ENCODE results near the gene IBA57.
"Not testable (repeated sequence)": the region's sequence is repeated elsewhere in the genome, so short reads cannot be mapped to it uniquely, and the experiment has no call there.

The IBA57 gene

GRCh38 chr1:228172591-228173527, 7.3 kb downstream of the IBA57 start:
- Histone ChIP-seq H3K36me3 (ENCODE audit: insufficient read depth) (no peaks in the 10 kb centered on the region), H4K20me1 (ENCODE audit: insufficient read depth) (no peaks in the 10 kb centered on the region), H3K27ac (no peak overlapping the region), H2AFZ (ENCODE audit: low read depth) (no peak overlapping the region), H3K4me3 (IDR thresholded peaks at IDR 0.05; ENCODE audit: insufficient read depth, low read depth, low read length) (no peak overlapping the region), H3K27me3 (ENCODE audit: insufficient read depth, low read depth) (no peaks in the 10 kb centered on the region), H3K4me2 (no peak overlapping the region), H3K9ac (no peak overlapping the region), H3K4me1 (ENCODE audit: low read depth, poor library complexity, severe bottlenecking) (no peaks in the 10 kb centered on the region), H3K79me2 (ENCODE audit: insufficient read depth, low read depth) (no peaks in the 10 kb centered on the region)
- TF ChIP-seq CTCF (conservative IDR thresholded peaks at IDR 0.05; ENCODE audit: low read depth, low read length) = no peak

DNA sequence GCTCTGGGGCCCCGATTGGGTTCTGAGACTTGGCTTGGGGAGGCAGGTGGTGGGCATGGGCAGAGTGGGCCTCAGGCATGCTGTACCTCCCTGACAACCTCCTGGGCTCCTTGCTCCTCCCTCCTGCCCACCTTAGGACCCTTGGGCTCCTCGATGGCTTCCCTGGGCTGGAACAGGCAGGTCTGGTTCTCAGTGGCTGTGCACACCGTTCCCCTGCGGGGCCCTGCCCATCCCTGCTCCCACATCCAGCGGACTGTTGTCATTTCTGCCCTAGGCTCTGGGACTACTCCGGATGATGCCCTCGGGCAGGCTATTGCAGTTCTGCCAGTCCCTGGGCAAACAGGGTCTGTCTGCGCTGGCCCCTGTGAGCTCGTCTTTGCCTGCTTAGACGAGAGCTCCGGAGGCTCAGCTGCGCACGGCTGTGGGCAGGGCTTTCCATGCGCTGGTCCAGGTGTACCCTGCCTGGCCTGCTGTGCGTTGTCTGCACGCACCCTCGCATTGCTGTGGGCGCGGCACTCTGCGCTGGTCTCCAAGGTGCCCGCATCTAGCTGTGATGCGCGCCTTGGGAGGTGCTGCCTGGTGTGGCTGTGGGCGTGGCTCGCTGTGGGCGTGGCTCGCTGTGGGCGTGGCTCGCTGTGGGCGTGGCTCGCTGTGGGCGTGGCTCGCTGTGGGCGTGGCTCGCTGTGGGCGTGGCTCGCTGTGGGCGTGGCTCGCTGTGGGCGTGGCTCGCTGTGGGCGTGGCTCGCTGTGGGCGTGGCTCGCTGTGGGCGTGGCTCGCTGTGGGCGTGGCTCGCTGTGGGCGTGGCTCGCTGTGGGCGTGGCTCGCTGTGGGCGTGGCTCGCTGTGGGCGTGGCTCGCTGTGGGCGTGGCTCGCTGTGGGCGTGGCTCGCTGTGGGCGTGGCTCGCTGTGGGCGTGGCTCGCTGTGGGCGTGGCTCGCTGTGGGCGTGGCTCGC, 8.2 kb downstream of the IBA57 start:
- H3K4me1 ChIP-seq (ENCODE audit: low read depth, poor library complexity, severe bottlenecking); H3K9ac ChIP-seq; H4K20me1 ChIP-seq (ENCODE audit: insufficient read depth); H3K27me3 ChIP-seq (ENCODE audit: insufficient read depth, low read depth); H3K4me3 ChIP-seq (IDR thresholded peaks at IDR 0.05; ENCODE audit: insufficient read depth, low read depth, low read length); H3K4me2 ChIP-seq; H3K36me3 ChIP-seq (ENCODE audit: insufficient read depth); H3K79me2 ChIP-seq (ENCODE audit: insufficient read depth, low read depth); H3K27ac ChIP-seq; H2AFZ ChIP-seq (ENCODE audit: low read depth): not testable (repeated sequence)

- H2AFZ ChIP-seq (ENCODE audit: low read depth) = no peak overlapping the region
- H3K27ac ChIP-seq = no peak overlapping the region
- no peak for TF ChIP-seq CTCF (conservative IDR thresholded peaks at IDR 0.05; ENCODE audit: low read depth, low read length)
- H3K27me3 ChIP-seq (ENCODE audit: insufficient read depth, low read depth) = no peaks in the 10 kb centered on the region
- no peak overlapping the region for H3K4me3 ChIP-seq (IDR thresholded peaks at IDR 0.05; ENCODE audit: insufficient read depth, low read depth, low read length)
- no peaks in the 10 kb centered on the region for H3K79me2 ChIP-seq (ENCODE audit: insufficient read depth, low read depth)
- H3K9ac ChIP-seq = no peak overlapping the region
- H3K4me2 ChIP-seq = no peak overlapping the region
- H3K4me1 ChIP-seq (ENCODE audit: low read depth, poor library complexity, severe bottlenecking) = no peaks in the 10 kb centered on the region
- no peaks in the 10 kb centered on the region for H3K36me3 ChIP-seq (ENCODE audit: insufficient read depth)
- H4K20me1 ChIP-seq (ENCODE audit: insufficient read depth) = no peaks in the 10 kb centered on the region
These were observed 9.1 kb downstream of the IBA57 start for GRCh38 chr1:228174482-228175315.

DNA sequence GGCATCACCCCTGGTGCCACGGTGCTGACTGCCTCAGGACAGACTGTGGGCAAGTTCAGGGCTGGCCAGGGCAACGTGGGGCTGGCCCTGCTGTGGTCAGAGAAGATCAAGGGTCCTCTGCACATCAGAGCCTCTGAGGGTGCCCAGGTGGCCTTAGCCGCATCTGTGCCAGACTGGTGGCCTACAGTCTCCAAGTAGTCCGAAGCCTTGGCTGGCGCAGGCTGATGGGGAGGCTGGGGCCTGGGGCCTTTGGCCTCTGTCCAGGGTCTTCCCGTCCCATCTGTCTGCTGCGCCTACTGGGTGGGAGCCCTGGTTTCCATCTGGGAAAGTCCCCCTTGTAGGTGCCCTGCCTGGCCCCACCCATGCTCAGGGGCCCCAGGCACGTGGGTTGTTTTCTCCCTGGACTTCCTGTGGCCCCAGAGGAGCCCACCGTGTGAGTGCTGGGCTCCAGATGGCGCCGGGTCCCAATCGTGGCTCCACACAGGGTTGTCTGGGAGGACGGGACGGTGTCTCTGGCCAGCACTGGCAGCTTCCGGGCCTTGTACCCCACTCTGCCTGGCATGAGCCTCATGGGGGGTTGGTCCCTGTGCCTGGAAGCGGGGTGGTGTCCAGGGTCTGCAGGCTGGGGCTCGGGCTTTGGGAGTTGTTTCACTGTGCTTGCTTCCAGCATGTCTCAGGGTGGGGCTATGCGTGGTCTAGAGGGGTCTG, 9.9 kb downstream of the IBA57 start:
- no peak overlapping the region for H3K4me2 ChIP-seq
- no peak overlapping the region for H2AFZ ChIP-seq (ENCODE audit: low read depth)
- H3K4me3 ChIP-seq (IDR thresholded peaks at IDR 0.05; ENCODE audit: insufficient read depth, low read depth, low read length) = no peak overlapping the region
- no peak overlapping the region for H3K9ac ChIP-seq
- no peaks in the 10 kb centered on the region for H3K36me3 ChIP-seq (ENCODE audit: insufficient read depth)
- H3K79me2 ChIP-seq (ENCODE audit: insufficient read depth, low read depth) = no peaks in the 10 kb centered on the region
- no peaks in the 10 kb centered on the region for H3K27me3 ChIP-seq (ENCODE audit: insufficient read depth, low read depth)
- H3K4me1 ChIP-seq (ENCODE audit: low read depth, poor library complexity, severe bottlenecking) = no peaks in the 10 kb centered on the region
- no peak for TF ChIP-seq CTCF (conservative IDR thresholded peaks at IDR 0.05; ENCODE audit: low read depth, low read length)
- no peaks in the 10 kb centered on the region for H4K20me1 ChIP-seq (ENCODE audit: insufficient read depth)
- H3K27ac ChIP-seq = no peak overlapping the region
